Parathyroid adenoma (tissue), 2 donors: ENCODE results near the gene DOK1.
A peak's percentile ranks its signal among the peaks of the same experiment; 100 is the strongest.

Experiments
- H2AFZ ChIP-seq: fragments of 300-600 bp; sonication (generic); one replicate; pipeline ENCODE4 v1.7.0; 2017; ENCODE audit warnings: antibody characterized with exemption, mild to moderate bottlenecking
- H3K27ac ChIP-seq: fragments of 300-600 bp; sonication (generic); one replicate; pipeline ENCODE4 v1.7.0; 2017
- H3K27me3 ChIP-seq: fragments of 300-600 bp; sonication (generic); one replicate; pipeline ENCODE4 v1.7.0; 2017; ENCODE audit warnings: low read length; ENCODE audit not compliant: control insufficient read depth, insufficient read depth
- H3K36me3 ChIP-seq: fragments of 300-600 bp; sonication (generic); one replicate; pipeline ENCODE4 v1.7.0; 2017; ENCODE audit warnings: low read length; ENCODE audit not compliant: control insufficient read depth, insufficient read depth
- H3K4me1 ChIP-seq: fragments of 300-600 bp; sonication (generic); one replicate; pipeline ENCODE4 v1.7.0; 2017; ENCODE audit warnings: control low read depth
- H3K4me2 ChIP-seq: fragments of 300-600 bp; sonication (generic); one replicate; pipeline ENCODE4 v1.7.0; 2017; ENCODE audit warnings: low read length
- H3K4me3 ChIP-seq: fragments of 300-600 bp; sonication (generic); one replicate; pipeline ENCODE4 v1.7.0; 2017; ENCODE audit warnings: low read depth, low read length
- H3K79me2 ChIP-seq: fragments of 300-600 bp; sonication (generic); one replicate; pipeline ENCODE4 v1.7.0; 2017; ENCODE audit warnings: control low read depth
- H3K9ac ChIP-seq: fragments of 300-600 bp; sonication (generic); one replicate; pipeline ENCODE4 v1.7.0; 2017; ENCODE audit warnings: mild to moderate bottlenecking
- H3K9me3 ChIP-seq: fragments of 300-600 bp; sonication (generic); one replicate; pipeline ENCODE4 v1.7.0; 2017; ENCODE audit warnings: low read length; ENCODE audit not compliant: control insufficient read depth
- TF ChIP-seq, protein P1 (sequence below): fragments of 300-600 bp; sonication (generic); IDR thresholded peaks from one replicate; pipeline ENCODE4 v1.7.0; 2017; ENCODE audit warnings: antibody characterized with exemption, mild to moderate bottlenecking
- donor health status: primary hyperparathyroidism.

The DOK1 gene

DNA sequence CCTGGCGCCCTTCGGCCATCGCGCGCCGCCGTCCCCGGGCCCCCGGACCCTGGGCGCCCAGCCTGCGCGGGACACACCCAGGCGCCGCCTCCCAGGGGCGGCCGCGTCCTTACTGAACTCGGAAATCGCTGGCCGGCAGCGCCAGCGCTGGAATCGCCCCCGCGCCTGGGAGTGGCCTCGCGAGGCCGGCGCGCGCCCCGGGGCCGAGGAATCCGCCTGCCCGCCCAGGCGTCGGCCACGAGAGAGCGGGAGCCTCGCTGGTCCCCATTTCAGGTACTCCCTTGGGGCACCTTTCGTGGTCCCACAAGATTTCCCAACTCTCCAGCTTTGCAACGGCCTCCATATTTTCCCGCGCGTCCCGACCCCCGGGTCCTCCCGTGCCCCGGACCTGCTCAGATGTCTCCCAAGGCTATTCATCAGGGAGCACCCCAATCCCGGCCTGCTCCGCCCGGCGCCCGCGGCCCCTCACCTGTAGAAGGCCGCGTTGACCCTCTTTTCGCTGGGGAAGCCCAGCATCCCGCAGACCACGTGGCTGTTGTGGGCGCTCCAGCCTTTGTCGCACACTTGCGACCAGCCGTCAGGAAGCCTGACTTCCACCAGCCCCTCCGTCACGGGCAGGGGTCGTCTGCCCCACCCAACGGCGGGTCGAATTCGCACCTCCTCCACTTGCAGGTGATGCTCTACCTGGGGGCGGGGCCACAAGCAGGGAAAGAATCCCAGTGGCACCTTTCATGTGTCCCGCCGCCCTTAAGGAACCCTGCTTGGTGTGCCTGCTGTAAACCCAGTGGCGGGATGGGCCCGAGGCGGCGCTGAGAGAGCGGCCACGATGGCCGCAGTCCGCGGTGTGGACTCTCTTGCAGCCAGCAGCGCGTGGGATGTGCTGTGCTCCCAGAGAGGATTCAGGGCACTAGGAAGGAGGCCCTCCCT is 5.4 kb upstream of the DOK1 start:
- no peaks in the 10 kb centered on the region for H3K79me2 ChIP-seq
- peaks cover 10% of the 10 kb centered on the region for H3K4me1 ChIP-seq
- TF ChIP-seq, protein P1, sequence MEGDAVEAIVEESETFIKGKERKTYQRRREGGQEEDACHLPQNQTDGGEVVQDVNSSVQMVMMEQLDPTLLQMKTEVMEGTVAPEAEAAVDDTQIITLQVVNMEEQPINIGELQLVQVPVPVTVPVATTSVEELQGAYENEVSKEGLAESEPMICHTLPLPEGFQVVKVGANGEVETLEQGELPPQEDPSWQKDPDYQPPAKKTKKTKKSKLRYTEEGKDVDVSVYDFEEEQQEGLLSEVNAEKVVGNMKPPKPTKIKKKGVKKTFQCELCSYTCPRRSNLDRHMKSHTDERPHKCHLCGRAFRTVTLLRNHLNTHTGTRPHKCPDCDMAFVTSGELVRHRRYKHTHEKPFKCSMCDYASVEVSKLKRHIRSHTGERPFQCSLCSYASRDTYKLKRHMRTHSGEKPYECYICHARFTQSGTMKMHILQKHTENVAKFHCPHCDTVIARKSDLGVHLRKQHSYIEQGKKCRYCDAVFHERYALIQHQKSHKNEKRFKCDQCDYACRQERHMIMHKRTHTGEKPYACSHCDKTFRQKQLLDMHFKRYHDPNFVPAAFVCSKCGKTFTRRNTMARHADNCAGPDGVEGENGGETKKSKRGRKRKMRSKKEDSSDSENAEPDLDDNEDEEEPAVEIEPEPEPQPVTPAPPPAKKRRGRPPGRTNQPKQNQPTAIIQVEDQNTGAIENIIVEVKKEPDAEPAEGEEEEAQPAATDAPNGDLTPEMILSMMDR, result no peak
- H2AFZ ChIP-seq, result peak overlapping the region; percentile 86
- H3K4me2 ChIP-seq, result peak overlapping the region; percentile 98
- no peaks in the 10 kb centered on the region for H3K27me3 ChIP-seq
- peak overlapping the region; percentile 15 for H3K9ac ChIP-seq
- H3K36me3 ChIP-seq, result no peaks in the 10 kb centered on the region
- peak overlapping the region; percentile 64 for H3K27ac ChIP-seq
- H3K9me3 ChIP-seq, result no peaks in the 10 kb centered on the region
- peak overlapping the region; percentile 69 for H3K4me3 ChIP-seq

DNA sequence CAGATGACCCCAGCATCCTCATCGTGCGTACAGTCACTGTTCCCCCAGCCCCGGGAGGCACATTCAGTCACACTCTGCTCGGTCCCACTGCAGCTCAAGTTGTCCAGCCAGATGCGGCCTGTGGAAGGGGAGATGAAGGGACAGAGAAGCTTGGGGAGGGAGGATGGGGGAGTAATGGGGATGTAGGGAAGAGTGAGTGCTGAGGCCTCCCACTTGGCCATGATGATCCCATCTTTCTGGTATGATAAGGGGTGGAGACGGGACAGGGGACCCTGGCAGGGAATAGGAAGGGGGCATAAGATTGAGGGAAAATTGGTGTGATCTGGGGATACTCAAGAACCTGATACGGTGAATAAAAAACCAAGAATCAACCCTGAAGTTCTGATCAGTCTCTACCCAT is 4.3 kb upstream of the DOK1 start:
- no peak overlapping the region for H3K4me3 ChIP-seq
- H3K4me2 ChIP-seq, result no peak overlapping the region
- no peaks in the 10 kb centered on the region for H3K27me3 ChIP-seq
- H3K9ac ChIP-seq, result no peak overlapping the region
- no peaks in the 10 kb centered on the region for H3K9me3 ChIP-seq
- H3K4me1 ChIP-seq, result peaks cover 10% of the 10 kb centered on the region
- H3K79me2 ChIP-seq, result no peaks in the 10 kb centered on the region
- no peaks in the 10 kb centered on the region for H3K36me3 ChIP-seq
- TF ChIP-seq, protein P1, result no peak
- no peak overlapping the region for H3K27ac ChIP-seq
- no peak overlapping the region for H2AFZ ChIP-seq

DNA sequence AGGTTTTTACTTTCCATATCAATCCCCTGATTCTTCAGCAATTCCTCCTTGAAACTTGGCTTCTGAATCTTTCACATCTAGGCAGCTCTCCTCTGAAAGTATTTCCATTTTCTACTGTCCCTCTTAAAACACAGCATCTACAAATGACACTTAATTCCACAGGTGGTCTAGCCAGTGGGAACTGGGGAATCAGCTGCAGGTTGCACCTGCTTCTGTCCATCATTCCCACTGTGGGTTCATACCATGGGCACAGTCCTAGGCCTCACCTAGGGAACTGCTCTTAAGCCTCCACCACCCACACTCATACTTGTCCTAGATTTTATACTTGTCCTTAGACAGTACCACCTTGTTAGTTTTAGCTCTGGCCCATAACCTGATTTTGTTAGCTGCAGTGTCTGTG is 3.0 kb upstream of the DOK1 start:
- no peaks in the 10 kb centered on the region for H3K27me3 ChIP-seq
- no peak overlapping the region for H3K4me3 ChIP-seq
- TF ChIP-seq, protein P1, result no peak
- no peak overlapping the region for H3K4me2 ChIP-seq
- H3K36me3 ChIP-seq, result no peaks in the 10 kb centered on the region
- H3K4me1 ChIP-seq, result peaks cover 10% of the 10 kb centered on the region
- H2AFZ ChIP-seq, result no peak overlapping the region
- no peak overlapping the region for H3K9ac ChIP-seq
- no peak overlapping the region for H3K27ac ChIP-seq
- H3K79me2 ChIP-seq, result no peaks in the 10 kb centered on the region
- H3K9me3 ChIP-seq, result no peaks in the 10 kb centered on the region

DNA sequence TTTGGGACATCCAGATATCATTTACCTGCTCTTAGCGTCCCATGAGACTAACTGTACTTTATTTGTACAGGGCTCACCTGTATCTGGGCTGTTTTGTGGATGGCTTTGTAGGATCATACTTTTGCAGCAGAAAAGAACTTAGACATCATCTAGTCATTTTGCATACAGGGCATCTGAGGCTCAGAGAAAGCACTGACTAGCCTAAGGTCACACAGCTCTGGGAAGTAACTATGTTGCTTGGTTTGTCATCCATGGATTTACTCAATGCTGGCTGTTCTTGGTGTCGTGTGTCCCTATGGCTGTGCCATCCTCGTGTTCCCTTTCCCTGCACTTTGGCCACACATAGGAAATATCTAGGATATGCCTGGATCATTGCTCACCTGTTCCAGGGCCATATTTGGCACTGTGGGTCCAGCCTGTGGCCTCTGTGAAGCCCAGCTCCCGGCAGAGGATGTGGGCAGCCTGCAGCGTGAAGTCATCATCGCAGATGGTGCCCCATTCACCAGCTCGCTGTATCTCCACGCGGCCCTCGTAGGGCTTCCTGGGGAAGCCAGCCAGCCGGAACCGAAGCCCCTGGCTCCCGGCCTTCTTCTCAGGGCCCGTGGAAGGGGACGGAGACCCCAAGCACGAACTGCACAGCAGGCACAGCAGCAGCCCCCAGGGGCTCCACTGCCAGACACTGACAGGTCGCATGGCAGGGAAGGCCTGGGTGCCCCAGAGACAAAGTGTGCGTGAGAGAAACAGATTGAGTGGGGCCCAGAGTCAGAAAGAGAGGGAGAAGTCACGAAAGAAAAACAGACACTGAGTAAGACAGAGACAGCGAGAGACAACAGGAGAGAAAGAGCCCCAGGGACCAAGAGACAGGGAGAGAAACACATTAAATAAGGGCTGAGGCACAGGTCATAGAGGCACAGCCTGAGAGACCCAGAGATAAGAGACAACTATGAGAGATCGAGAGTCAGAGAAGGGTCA is 2.3 kb upstream of the DOK1 start:
- TF ChIP-seq, protein P1, result no peak
- no peak overlapping the region for H3K9ac ChIP-seq
- no peak overlapping the region for H3K4me3 ChIP-seq
- H3K27ac ChIP-seq, result no peak overlapping the region
- no peaks in the 10 kb centered on the region for H3K79me2 ChIP-seq
- H3K4me2 ChIP-seq, result no peak overlapping the region
- no peaks in the 10 kb centered on the region for H3K27me3 ChIP-seq
- H3K36me3 ChIP-seq, result no peaks in the 10 kb centered on the region
- no peaks in the 10 kb centered on the region for H3K9me3 ChIP-seq
- H2AFZ ChIP-seq, result no peak overlapping the region
- H3K4me1 ChIP-seq, result peaks cover 10% of the 10 kb centered on the region
